K562 (cell line): ENCODE data around the gene ST3GAL3. TPM values are rescaled to one million over a fixed set of nuclear protein-coding genes. Genes with fewer than 3 reads are reported as not detected.

Experiments
- ATAC-seq: fragments of 200-7000 bp; cut with Tn5 transposase; 3 replicates; pipeline ENCODE4 v1.9.1; 2020; ENCODE audit warnings: moderate library complexity
- BruUV-seq: library from RNA; stranded (reverse); fragments of 400-500 nt; replicated peaks from 2 replicates; lab custom pipeline; 2021; lab: Mats Ljungman, UMichigan
- CTCF ChIA-PET: fragments of 300-600 bp; formaldehyde crosslinking; extraction: SDS; loops from one replicate; lab custom pipeline; 2021; ENCODE audit warnings: low intra/inter-chr PET ratio; lab: Yijun Ruan, JAX
- POLR2A ChIA-PET: fragments of 300-600, 350-650 bp; sonication (Branson Sonifier 250); formaldehyde crosslinking; extraction: SDS; loops from one replicate; lab custom pipeline; 2021; ENCODE audit warnings: antibody characterized with exemption, inconsistent platforms; lab: Yijun Ruan, JAX
- DNase-seq, 4 experiments: peaks; one replicate each; pipeline versions ENCODE4 v3.0.0 to v3.0.0-alpha.2; 2011 to 2018; ENCODE audit warnings: low spot score in 3 of 4, mixed read lengths in 3 of 4; ENCODE audit errors: extremely low read depth in 1 of 4
- FAIRE-seq: peaks from 2 replicates; lab custom pipeline; 2011; peaks lifted over from hg19 to GRCh38; lab: Jason Lieb, UNC
- H2AFZ ChIP-seq: 2 replicates; pipeline ENCODE4 v1.6.0; 2011; ENCODE audit warnings: low read depth, low read length, control low read depth, inconsistent platforms
- H3K27ac ChIP-seq: fragments of 200-600 bp; 3 replicates; pipeline ENCODE4 v1.8.0; 2011; ENCODE audit warnings: low read depth, mild to moderate bottlenecking, control low read depth, inconsistent platforms, low read length, moderate library complexity, mixed read lengths; ENCODE audit errors: extremely low read depth
- H3K27me3 ChIP-seq, 2 experiments: fragments of 300-600 bp in 1 of 2; 2 replicates in 1 of 2; 3 replicates in 1 of 2; pipeline versions ENCODE4 v1.6.0 to v1.8.0; 2011; ENCODE audit warnings: inconsistent platforms in 2 of 2, low read length in 2 of 2, mild to moderate bottlenecking in 1 of 2, mixed read lengths in 1 of 2, moderate library complexity in 1 of 2; ENCODE audit not compliant: control insufficient read depth in 2 of 2, insufficient read depth in 2 of 2
- H3K36me3 ChIP-seq: fragments of 300-600 bp; 3 replicates; pipeline ENCODE4 v1.8.0; 2011; ENCODE audit warnings: mild to moderate bottlenecking, low read length, inconsistent platforms; ENCODE audit not compliant: control insufficient read depth, insufficient read depth
- H3K4me1 ChIP-seq, 2 experiments: fragments of 200-600 bp in 1 of 2; replicated peaks in 1 of 2; 2 replicates in 1 of 2; 3 replicates in 1 of 2; pipeline versions ENCODE4 v1.5.1 to v1.8.0; 2011; ENCODE audit warnings: inconsistent platforms in 2 of 2, low read length in 2 of 2, mild to moderate bottlenecking in 1 of 2, mixed read lengths in 1 of 2, moderate library complexity in 1 of 2; ENCODE audit not compliant: control insufficient read depth in 2 of 2, insufficient read depth in 2 of 2
- H3K4me2 ChIP-seq: 2 replicates; pipeline ENCODE4 v1.6.1; 2011; ENCODE audit warnings: low read length, control low read depth, inconsistent platforms, mixed read lengths; ENCODE audit not compliant: insufficient read depth
- H3K4me3 ChIP-seq: fragments of 200-600 bp; sonication (generic), shearing (Covaris generic); 2 replicates; pipeline ENCODE4 v1.5.1; 2016; ENCODE audit warnings: control low read depth, inconsistent platforms
- H3K79me2 ChIP-seq: fragments of 200-600 bp; 3 replicates; pipeline ENCODE4 v1.8.0; 2011; ENCODE audit warnings: low read length, inconsistent platforms; ENCODE audit not compliant: control insufficient read depth, insufficient read depth
- H3K9ac ChIP-seq, 2 experiments: 2 replicates each; pipeline versions ENCODE4 v1.6.0 to v1.6.1; 2011; ENCODE audit warnings: low read depth in 2 of 2, low read length in 2 of 2, control low read depth in 1 of 2, inconsistent platforms in 1 of 2, mild to moderate bottlenecking in 1 of 2, mixed read lengths in 1 of 2; ENCODE audit not compliant: insufficient read depth in 1 of 2
- H3K9me1 ChIP-seq: one replicate; pipeline ENCODE4 v1.6.0; 2011; ENCODE audit warnings: inconsistent platforms, mild to moderate bottlenecking, low read length, moderate library complexity; ENCODE audit not compliant: control insufficient read depth, insufficient read depth
- H3K9me3 ChIP-seq: replicated peaks from 2 replicates; pipeline ENCODE4 v1.5.1; 2011; ENCODE audit warnings: low read depth, low read length, inconsistent platforms; ENCODE audit not compliant: control insufficient read depth, insufficient read depth
- H4K20me1 ChIP-seq: replicated peaks from 2 replicates; pipeline ENCODE4 v1.6.1; 2011; ENCODE audit warnings: low read length, inconsistent platforms, mixed read lengths; ENCODE audit not compliant: control insufficient read depth, insufficient read depth
- CBX3 ChIP-seq, 2 experiments: IDR thresholded peaks; 1 replicate in 1 of 2; 2 replicates in 1 of 2; pipeline ENCODE4 v1.6.1; 2012; ENCODE audit warnings: inconsistent platforms in 2 of 2, low read length in 2 of 2, borderline replicate concordance in 1 of 2, control low read depth in 1 of 2
- DNMT1 ChIP-seq: fragments of 450-650 bp; IDR thresholded peaks from 2 replicates; pipeline ENCODE4 v1.6.1; 2016; ENCODE audit warnings: antibody characterized with exemption, mild to moderate bottlenecking
- ERF ChIP-seq: fragments of 450-650 bp; formaldehyde crosslinking; IDR thresholded peaks from 2 replicates; pipeline ENCODE4 v1.4.0; 2020; ENCODE audit warnings: mild to moderate bottlenecking, mixed read lengths
- HNRNPL ChIP-seq: fragments of 200-400 bp; formaldehyde crosslinking; IDR thresholded peaks from 2 replicates; pipeline ENCODE4 v1.6.1; 2017; ENCODE audit warnings: low read depth, mild to moderate bottlenecking, low read length
- MAFG ChIP-seq: fragments of 450-650 bp; conservative IDR thresholded peaks from 2 replicates; pipeline ENCODE4 v1.6.1; 2016; ENCODE audit warnings: missing genetic modification characterization, missing compliant biosample characterization
- RBFOX2 ChIP-seq: fragments of 200-400 bp; formaldehyde crosslinking; IDR thresholded peaks from 2 replicates; pipeline ENCODE4 v1.6.1; 2017; ENCODE audit warnings: low read depth, mild to moderate bottlenecking, low read length, moderate library complexity
- RFX5 ChIP-seq: IDR thresholded peaks from 2 replicates; pipeline ENCODE4 v1.6.1; 2011; ENCODE audit warnings: low read depth, mild to moderate bottlenecking, improper control_type of control experiment, low read length
- SRSF7 ChIP-seq: fragments of 200-400 bp; formaldehyde crosslinking; optimal IDR thresholded peaks from 2 replicates; pipeline ENCODE3; 2017; ENCODE audit warnings: mild to moderate bottlenecking, low read depth, low read length
- ZEB2 ChIP-seq: fragments of 450-650 bp; IDR thresholded peaks from 2 replicates; pipeline ENCODE4 v1.6.1; 2016
- ZSCAN29 ChIP-seq: fragments of 450-650 bp; IDR thresholded peaks from 2 replicates; pipeline ENCODE4 v1.6.1; 2017
- WGBS: fragments of 100-300 bp; shearing (Covaris generic); methylation state at CpG from one replicate; pipeline ENCODE4 v1.1.6; 2016; ENCODE audit warnings: low coverage, mixed read lengths; ENCODE audit not compliant: insufficient coverage; ENCODE audit errors: missing lambda C conversion rate; 5-methylcytosine and 5-hydroxymethylcytosine counted together
- in situ Hi-C: fragments of 300-500 bp; cut with MboI; formaldehyde crosslinking; loops from 4 replicates; pipeline ENCODE4 v1.15.0; 2018; ENCODE audit warnings: inconsistent platforms, mixed read lengths
- intact Hi-C: fragments of 100-400 bp; cut with micrococcal nuclease; formaldehyde crosslinking; loops from 2 replicates; pipeline ENCODE4 v1.14.2; 2022
- polyA plus RNA-seq, 8 experiments: library from polyadenylated mRNA; depleted of rRNA in 4 of 8; stranded (reverse) in 5 of 8; unstranded in 3 of 8; fragments of >200 nt; fragmentation: Nextera tagmentation in 2 of 8; fragmentation: Illumina TruSeq in 1 of 8; extraction: Ambion mirVana in 2 of 8; extraction: Trizol in 1 of 8; gene quantifications; 2 replicates each; pipeline versions ENCODE4 v1.2.1 to v1.2.3, GENCODE V29; 2011 to 2014; ENCODE audit warnings: inconsistent platforms in 1 of 8, missing spikeins in 1 of 8
- total RNA-seq, 7 experiments: library from RNA; depleted of rRNA in 6 of 7; stranded (reverse); fragments of >200 nt in 6 of 7; fragmentation: Illumina TruSeq in 2 of 7; extraction: Trizol in 2 of 7; gene quantifications; 2 replicates each; pipeline versions ENCODE4 v1.2.1 to v1.2.3, GENCODE V29; 2011 to 2021; ENCODE audit warnings: low replicate concordance in 1 of 7
- TF ChIP-seq, protein P1 (sequence below): fragments of 250-450 bp; sonication (Bioruptor Pico); IDR thresholded peaks from 2 replicates; pipeline ENCODE4 v1.8.0; 2022; ENCODE audit warnings: moderate library complexity, mild to moderate bottlenecking, inconsistent platforms
- TF ChIP-seq, protein P2 (sequence below): fragments of 250-450 bp; sonication (Bioruptor Pico); IDR thresholded peaks from 2 replicates; pipeline ENCODE4 v1.8.0; 2022; ENCODE audit warnings: inconsistent platforms
- TF ChIP-seq, protein P3 (sequence below): fragments of 250-450 bp; sonication (Bioruptor Pico); IDR thresholded peaks from 2 replicates; pipeline ENCODE4 v1.4.0; 2020; ENCODE audit warnings: mild to moderate bottlenecking, moderate library complexity

ST3GAL3 gene
- total and polyA plus RNA-seq, 9 of the 15 experiments (the other 6 are each of a cell fraction or from before 2014, with no cell fraction given), result 1.2 to 18.9 (median 11.0) TPM

DNA sequence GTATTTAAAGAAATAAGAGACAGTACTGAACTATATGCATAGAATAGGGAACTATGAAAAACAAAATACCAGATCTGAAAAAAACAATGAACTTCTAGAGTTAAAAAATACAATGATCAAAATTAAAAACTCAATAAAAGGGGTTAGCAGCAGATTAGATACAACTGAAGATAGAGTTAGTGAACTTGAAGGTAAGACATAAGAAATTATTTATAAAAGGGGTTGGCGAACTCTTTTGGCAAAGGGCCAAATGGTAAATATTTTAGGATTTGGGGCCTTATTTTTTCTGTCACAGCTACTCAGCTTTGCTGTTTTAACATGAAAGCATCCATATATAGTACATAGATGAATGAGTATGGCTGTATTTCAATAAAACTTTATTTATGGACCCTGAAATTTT is 111.4 kb downstream of the ST3GAL3 start:
- no peak for DNase-seq
- in situ Hi-C loops, result no loop called here
- ChIA-PET CTCF (no interaction called here), POLR2A (no interaction called here)
- no peaks in the 10 kb centered on the region for H3K9me1 ChIP-seq
- no peaks in the 10 kb centered on the region for H3K79me2 ChIP-seq
- H3K4me1 ChIP-seq, result no peaks in the 10 kb centered on the region
- H3K9me3 ChIP-seq, result peaks cover 5% of the 10 kb centered on the region
- no peak overlapping the region for H2AFZ ChIP-seq
- no peaks in the 10 kb centered on the region for H3K27me3 ChIP-seq
- no peaks in the 10 kb centered on the region for H4K20me1 ChIP-seq
- no peak overlapping the region for H3K27ac ChIP-seq
- no TSS peak for BruUV-seq
- no peak overlapping the region for H3K4me2 ChIP-seq
- no peak overlapping the region for H3K4me3 ChIP-seq
- H3K36me3 ChIP-seq, result peaks cover 23% of the 10 kb centered on the region; the same call in 2 of the 3 replicates
- FAIRE-seq, result no peak
- 100% methylated on average over 1 of the region's 1 CpG for WGBS
- intact Hi-C loops, result no loop called here
- no peak for ATAC-seq
- H3K9ac ChIP-seq, result no peak overlapping the region
- TF ChIP-seq CBX3 (IDR thresholded peaks at IDR 0.05; ENCODE audit: borderline replicate concordance in 1 of 2, low read length in 2 of 2) (peak in 1 of 2 experiments; percentile 93; a peak in 2 of 3 replicates), DNMT1 (no peak), MAFG (tag) (no peak), RFX5 (no peak), HNRNPL (no peak), ERF (CRISPR knock-in tag) (no peak), ZEB2 (peak; percentile 27; the same call in 1 of the 2 replicates), SRSF7 (no peak), ZSCAN29 (no peak), RBFOX2 (no peak)
- TF ChIP-seq, protein P1, sequence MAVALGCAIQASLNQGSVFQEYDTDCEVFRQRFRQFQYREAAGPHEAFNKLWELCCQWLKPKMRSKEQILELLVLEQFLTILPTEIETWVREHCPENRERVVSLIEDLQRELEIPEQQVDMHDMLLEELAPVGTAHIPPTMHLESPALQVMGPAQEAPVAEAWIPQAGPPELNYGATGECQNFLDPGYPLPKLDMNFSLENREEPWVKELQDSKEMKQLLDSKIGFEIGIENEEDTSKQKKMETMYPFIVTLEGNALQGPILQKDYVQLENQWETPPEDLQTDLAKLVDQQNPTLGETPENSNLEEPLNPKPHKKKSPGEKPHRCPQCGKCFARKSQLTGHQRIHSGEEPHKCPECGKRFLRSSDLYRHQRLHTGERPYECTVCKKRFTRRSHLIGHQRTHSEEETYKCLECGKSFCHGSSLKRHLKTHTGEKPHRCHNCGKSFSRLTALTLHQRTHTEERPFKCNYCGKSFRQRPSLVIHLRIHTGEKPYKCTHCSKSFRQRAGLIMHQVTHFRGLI (CRISPR knock-in tag), result no peak
- TF ChIP-seq, protein P2, sequence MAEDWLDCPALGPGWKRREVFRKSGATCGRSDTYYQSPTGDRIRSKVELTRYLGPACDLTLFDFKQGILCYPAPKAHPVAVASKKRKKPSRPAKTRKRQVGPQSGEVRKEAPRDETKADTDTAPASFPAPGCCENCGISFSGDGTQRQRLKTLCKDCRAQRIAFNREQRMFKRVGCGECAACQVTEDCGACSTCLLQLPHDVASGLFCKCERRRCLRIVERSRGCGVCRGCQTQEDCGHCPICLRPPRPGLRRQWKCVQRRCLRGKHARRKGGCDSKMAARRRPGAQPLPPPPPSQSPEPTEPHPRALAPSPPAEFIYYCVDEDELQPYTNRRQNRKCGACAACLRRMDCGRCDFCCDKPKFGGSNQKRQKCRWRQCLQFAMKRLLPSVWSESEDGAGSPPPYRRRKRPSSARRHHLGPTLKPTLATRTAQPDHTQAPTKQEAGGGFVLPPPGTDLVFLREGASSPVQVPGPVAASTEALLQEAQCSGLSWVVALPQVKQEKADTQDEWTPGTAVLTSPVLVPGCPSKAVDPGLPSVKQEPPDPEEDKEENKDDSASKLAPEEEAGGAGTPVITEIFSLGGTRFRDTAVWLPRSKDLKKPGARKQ (CRISPR knock-in tag), result no peak
- TF ChIP-seq, protein P3, sequence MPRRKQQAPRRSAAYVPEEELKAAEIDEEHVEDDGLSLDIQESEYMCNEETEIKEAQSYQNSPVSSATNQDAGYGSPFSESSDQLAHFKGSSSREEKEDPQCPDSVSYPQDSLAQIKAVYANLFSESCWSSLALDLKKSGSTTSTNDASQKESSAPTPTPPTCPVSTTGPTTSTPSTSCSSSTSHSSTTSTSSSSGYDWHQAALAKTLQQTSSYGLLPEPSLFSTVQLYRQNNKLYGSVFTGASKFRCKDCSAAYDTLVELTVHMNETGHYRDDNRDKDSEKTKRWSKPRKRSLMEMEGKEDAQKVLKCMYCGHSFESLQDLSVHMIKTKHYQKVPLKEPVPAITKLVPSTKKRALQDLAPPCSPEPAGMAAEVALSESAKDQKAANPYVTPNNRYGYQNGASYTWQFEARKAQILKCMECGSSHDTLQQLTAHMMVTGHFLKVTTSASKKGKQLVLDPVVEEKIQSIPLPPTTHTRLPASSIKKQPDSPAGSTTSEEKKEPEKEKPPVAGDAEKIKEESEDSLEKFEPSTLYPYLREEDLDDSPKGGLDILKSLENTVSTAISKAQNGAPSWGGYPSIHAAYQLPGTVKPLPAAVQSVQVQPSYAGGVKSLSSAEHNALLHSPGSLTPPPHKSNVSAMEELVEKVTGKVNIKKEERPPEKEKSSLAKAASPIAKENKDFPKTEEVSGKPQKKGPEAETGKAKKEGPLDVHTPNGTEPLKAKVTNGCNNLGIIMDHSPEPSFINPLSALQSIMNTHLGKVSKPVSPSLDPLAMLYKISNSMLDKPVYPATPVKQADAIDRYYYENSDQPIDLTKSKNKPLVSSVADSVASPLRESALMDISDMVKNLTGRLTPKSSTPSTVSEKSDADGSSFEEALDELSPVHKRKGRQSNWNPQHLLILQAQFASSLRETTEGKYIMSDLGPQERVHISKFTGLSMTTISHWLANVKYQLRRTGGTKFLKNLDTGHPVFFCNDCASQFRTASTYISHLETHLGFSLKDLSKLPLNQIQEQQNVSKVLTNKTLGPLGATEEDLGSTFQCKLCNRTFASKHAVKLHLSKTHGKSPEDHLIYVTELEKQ, result no peak
